GM19239 (cell line): ENCODE measurements around the gene PARP8.

ENCODE experiments used
- DNase-seq: peaks from one replicate; pipeline ENCODE4 v3.0.0; 2011; ENCODE audit warnings: low spot score; ENCODE audit not compliant: insufficient read length
- FAIRE-seq: peaks from 2 replicates; lab custom pipeline; 2011; peaks lifted over from hg19 to GRCh38; lab: Jason Lieb, UNC

Gene PARP8

GRCh38 chr5:50824109-50824508, 157.7 kb downstream of the PARP8 start:
- FAIRE-seq: peak; percentile 57
- DNase-seq: no peak

- FAIRE-seq (no peak), DNase-seq (no peak)
Measured at GRCh38 chr5:50827516-50828247, 161.2 kb downstream of the PARP8 start.

GRCh38 chr5:50829023-50829422, 162.6 kb downstream of the PARP8 start:
- no peak for FAIRE-seq
- DNase-seq: no peak

- no peak for DNase-seq
- no peak for FAIRE-seq
Measured at GRCh38 chr5:50832657-50833284, 166.3 kb downstream of the PARP8 start.

GRCh38 chr5:50836356-50836755, 169.9 kb downstream of the PARP8 start:
- no peak for DNase-seq
- FAIRE-seq: no peak

- no peak for FAIRE-seq
Measured at GRCh38 chr5:50839472-50839871, 173.0 kb downstream of the PARP8 start.

GRCh38 chr5:50843091-50843490, 176.7 kb downstream of the PARP8 start:
- no peak for DNase-seq
- no peak for FAIRE-seq

More at GRCh38 chr5:50839472-50839871, 173.0 kb downstream of the PARP8 start:
- no peak for DNase-seq

- FAIRE-seq: no peak
Measured at GRCh38 chr5:50846261-50846660, 179.8 kb downstream of the PARP8 start.

GRCh38 chr5:50849554-50849953, 183.1 kb downstream of the PARP8 start:
- no peak for DNase-seq
- FAIRE-seq: no peak

More at GRCh38 chr5:50846261-50846660, 179.8 kb downstream of the PARP8 start:
- DNase-seq: no peak

- DNase-seq: peak; percentile 7
- FAIRE-seq: peak; percentile 81
Measured at GRCh38 chr5:50853151-50853550, 186.7 kb downstream of the PARP8 start.

GRCh38 chr5:50854082-50854481, 187.6 kb downstream of the PARP8 start:
- DNase-seq: no peak
- FAIRE-seq: peak; percentile 35

GRCh38 chr5:50855001-50855400, 188.6 kb downstream of the PARP8 start:
- no peak for FAIRE-seq

GRCh38 chr5:50856401-50857119, 190.1 kb downstream of the PARP8 start:
- FAIRE-seq (no peak), DNase-seq (no peak)

More at GRCh38 chr5:50855001-50855400, 188.6 kb downstream of the PARP8 start:
- no peak for DNase-seq

GRCh38 chr5:50863534-50864170, 197.2 kb downstream of the PARP8 start:
- FAIRE-seq (no peak), DNase-seq (no peak)

- FAIRE-seq: no peak
Measured at GRCh38 chr5:50864466-50864865, 198.0 kb downstream of the PARP8 start.

GRCh38 chr5:50866415-50866814, 200.0 kb downstream of the PARP8 start:
- FAIRE-seq: no peak
- DNase-seq: no peak

More at GRCh38 chr5:50864466-50864865, 198.0 kb downstream of the PARP8 start:
- DNase-seq: no peak

GRCh38 chr5:50867140-50867539, 200.7 kb downstream of the PARP8 start:
- no peak for DNase-seq

GRCh38 chr5:50873595-50874277, 207.3 kb downstream of the PARP8 start:
- no peak for DNase-seq
- no peak for FAIRE-seq

More at GRCh38 chr5:50867140-50867539, 200.7 kb downstream of the PARP8 start:
- FAIRE-seq: no peak

- FAIRE-seq (peak; percentile 18), DNase-seq (no peak)
Measured at GRCh38 chr5:50874306-50875001, 208.0 kb downstream of the PARP8 start.
